HG03342 (cell line): ENCODE measurements around the gene KCTD5.
"Not testable (repeated sequence)": the region's sequence is repeated elsewhere in the genome, so short reads cannot be mapped to it uniquely, and the experiment has no call there.

Experiments used
- ATAC-seq: cut with Tn5 transposase; IDR thresholded peaks from one replicate; pipeline ENCODE4 v1.9.1; 2021; ENCODE audit warnings: mild to moderate bottlenecking, moderate library complexity; ENCODE audit not compliant: unreplicated experiment

Gene KCTD5, protein sequence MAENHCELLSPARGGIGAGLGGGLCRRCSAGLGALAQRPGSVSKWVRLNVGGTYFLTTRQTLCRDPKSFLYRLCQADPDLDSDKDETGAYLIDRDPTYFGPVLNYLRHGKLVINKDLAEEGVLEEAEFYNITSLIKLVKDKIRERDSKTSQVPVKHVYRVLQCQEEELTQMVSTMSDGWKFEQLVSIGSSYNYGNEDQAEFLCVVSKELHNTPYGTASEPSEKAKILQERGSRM

DNA sequence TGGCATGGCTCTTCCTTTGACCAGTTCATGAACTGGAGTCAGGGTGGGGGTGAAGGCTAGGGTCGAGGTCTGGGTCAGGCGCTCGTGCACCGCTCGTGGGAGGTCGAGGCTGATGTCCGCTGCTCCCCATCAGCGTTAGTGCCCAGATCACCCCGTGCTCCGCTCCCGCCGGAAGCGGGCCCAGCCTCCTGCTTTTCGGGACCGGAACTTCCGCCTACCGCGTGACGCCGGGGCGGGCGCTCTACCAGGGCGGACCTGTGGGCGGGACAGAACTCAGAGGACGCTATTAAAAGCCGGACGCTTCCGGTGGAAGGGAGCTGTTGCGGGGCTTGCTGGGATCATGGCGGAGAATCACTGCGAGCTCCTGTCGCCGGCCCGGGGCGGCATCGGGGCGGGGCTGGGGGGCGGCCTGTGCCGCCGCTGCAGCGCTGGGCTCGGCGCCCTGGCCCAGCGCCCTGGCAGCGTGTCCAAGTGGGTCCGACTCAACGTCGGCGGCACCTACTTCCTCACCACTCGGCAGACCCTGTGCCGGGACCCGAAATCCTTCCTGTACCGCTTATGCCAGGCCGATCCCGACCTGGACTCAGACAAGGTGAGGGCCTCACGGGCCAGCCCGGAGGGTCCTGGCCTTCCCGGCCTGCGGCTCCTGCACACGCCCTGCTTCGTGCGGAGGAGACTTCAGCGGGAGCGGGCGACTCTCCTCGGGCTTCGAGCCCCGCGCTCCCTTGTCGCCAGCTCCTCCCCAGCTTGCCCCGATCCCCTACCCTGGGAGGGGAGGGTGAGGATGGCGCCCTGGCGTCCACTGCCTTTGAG, at the start of gene KCTD5:
TSS of gene KCTD5 (plus strand) at position 315 of the 813 bp plus-strand sequence. CDS start at position 341, 26 bp downstream.
- peak; percentile 66 for ATAC-seq

DNA sequence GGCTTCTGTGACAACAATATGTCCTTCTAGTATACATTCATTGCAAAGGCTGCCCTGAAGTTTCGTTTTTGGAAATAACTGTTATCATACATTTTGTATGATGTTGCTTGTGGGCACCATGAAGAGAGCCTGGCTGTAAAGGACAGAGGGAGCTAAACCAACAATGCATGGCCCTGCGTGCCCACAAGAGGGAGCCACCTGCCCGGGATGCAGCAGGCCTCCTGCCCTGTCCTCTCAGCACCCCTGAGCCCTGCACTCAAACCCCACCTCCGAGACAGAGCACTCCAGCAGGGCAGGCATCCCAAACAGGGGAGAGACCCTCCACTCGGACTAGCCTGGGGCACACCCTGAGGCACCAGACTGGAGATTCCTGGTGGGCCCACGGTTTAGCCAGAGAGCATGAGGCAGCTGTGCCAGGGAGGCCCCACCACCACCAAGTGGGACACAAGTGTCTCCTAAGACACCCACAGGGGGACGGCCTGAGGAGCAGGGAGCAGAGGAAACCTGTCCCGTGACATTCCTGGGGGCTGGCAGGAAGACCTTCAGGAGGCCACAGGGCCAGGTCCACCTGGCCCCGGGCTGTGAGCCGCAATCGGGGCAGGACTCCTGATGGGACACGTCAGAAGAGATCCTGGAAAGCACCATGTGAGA, 43.1 kb upstream of the KCTD5 start:
- ATAC-seq, result not testable (repeated sequence)

DNA sequence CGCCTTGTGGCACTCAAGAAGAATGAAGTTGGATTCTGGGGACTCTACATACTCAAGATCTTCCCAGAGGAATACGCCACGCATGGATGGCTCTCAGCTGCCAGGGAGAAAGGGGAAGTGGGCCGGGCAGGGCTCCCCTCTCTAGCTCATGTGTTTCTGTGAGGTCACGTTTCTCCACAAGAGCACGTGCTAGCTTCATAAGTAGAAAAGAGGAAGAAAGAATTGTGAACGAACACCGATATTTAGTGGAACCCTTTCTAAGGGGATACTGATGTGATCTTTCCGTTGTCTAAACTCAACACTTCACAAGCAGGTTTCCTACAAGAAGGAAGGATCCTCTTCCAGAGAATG, 42.6 kb upstream of the KCTD5 start:
- ATAC-seq, result not testable (repeated sequence)

DNA sequence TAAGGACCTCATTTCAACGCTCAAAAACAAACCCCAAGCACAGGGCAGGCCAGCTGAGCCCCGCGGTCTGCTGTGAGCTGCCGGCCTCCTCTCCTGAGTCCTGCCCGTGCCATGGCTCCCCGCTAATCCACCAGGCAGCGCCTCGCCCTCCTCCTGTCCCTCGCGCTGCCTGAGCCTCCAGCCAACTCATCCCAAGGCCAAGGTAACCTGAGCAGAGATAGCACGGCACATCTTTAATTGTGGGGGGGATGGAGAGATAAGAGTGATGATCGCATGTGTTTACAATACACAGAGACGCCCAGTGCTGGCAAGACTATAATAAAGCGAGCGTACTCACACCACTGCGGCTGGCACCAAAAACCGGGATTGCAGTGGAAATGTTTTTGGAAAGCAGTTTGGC, 39.8 kb upstream of the KCTD5 start:
- not testable (repeated sequence) for ATAC-seq

DNA sequence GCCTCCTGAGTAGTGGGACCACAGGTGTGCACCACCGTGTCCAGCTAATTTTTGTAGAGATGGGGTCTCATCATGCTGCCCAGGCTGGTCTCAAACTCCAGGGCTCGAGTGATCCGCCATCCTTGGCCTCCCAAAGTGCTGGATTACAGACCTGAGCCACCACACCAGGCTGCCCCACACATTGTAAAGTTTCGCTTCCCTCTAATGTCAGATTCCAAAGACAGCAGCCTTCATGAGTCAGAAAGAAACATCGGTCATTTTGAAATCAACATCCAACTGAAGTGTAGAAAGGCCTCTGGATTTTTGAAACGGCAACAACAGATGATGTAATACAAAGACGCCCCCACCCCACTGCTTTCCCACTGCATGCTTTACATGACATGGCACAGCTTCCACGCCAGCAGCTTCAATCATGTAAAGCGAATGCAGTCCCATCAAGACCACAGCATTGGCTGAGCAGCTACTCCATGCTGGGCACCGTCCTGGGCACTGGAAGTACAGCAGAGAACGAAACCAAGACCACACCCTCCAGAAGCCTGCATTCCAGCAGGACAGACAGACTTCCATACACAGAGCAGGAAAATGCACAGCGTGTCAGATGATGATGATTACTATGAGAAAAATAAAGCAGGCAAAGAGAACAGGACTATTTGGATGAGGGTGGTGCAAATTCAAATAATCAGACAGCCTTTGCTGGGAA, 37.4 kb upstream of the KCTD5 start:
- not testable (repeated sequence) for ATAC-seq

DNA sequence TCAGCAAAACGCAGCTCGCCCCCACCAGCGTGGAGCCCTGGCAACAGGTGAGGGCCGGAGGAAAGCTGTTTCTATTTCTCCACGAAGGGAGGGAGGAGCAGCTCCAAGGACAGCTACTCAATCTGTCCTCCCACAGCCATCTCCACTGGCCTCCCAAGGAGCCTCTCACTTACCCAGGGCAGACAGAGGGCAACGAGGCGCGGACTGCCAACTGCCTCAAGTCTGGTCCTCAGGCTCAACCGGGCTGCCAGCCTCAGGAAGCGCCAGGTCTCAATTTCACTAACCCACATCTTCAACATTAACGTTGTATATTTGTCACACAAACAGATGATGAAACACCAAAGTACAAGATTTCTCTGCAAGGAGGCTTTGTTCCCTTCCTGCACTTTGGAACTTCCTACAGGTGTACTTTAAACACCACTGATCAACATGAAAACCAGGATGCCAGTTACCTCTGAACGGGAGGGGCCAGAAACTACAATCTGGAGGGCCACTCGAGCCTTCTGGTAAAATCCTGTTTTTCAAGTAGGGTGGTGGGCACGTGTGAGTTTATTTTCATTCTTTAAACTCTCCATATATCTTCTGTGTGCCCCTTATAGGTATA, 31.0 kb upstream of the KCTD5 start:
- not testable (repeated sequence) for ATAC-seq

DNA sequence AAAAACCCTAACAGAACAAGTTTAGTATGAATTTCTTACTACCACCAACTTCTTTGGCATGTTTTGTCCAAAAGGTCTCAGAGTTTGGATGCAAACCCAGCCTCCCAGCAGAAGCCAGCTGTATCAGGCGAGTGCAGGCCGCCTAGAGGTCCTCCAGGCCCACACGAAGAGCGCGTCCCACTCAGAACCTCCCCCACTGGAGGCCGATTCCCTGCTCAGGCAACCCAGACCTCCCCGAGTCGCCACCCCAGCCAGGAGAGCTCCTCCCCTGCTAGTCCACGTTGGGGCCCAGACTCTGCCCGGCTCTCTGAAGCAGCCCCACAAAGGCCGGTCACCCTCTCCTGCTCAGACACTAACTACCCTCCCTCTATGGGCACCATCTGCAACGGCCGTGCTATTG, 28.4 kb upstream of the KCTD5 start:
- ATAC-seq, result not testable (repeated sequence)

DNA sequence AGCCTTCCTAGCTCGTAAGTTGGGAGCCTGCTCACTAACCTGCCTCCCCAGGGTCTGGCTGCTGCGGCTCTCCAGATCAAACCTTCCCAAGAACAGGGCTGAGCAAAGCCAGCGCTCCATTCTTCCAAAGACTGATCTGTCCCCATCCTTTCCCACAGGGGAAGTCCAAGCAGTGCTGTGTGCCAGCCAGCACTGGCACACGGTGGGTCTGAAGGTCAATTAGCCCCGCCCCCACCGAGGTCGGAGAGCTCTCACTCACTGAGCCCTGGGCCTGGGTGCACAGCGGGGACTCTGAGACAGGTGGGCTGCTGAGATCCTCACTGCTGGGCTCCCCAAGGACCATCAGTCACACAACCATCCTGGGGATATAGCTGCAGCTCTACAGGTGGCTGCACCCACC, 27.4 kb upstream of the KCTD5 start:
- not testable (repeated sequence) for ATAC-seq

DNA sequence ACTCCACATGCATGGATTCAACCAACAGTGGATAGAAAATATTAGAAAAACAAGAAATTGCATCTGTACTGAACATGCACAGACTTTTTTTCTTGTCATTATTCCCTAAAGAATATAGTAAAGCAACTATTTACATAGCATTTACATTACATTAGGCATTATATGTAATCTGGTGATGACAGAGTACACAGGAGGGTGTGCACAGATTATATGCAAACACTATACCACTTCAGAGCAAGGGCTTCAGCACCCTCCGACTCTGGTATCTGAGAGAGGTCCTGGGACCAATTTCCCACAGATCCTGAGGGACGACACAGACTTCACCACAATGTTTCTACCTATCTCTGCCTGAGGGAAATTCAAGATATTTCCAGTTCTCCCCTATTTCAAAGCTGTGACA, 25.3 kb upstream of the KCTD5 start:
- no peak for ATAC-seq

DNA sequence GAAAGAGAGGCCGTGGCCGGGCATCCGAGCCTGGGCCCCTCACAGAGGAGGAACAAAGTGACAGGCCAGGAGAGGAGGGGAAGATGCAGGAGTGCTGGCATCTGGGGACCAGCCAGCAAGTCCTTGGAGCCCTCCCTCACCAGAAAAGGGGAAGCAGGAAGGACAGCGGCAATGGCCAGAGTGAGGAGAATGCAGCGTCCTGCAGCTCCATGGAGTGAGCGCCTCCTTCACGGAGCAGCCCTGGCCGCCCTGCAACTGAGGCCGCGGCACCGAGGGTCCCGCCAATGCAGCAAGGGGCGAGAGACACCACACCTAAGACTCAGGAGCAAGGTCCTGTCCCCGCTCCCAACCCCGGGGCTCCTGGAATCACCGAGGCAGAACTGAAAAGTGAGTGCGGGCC, 24.5 kb upstream of the KCTD5 start:
- ATAC-seq, result not testable (repeated sequence)

DNA sequence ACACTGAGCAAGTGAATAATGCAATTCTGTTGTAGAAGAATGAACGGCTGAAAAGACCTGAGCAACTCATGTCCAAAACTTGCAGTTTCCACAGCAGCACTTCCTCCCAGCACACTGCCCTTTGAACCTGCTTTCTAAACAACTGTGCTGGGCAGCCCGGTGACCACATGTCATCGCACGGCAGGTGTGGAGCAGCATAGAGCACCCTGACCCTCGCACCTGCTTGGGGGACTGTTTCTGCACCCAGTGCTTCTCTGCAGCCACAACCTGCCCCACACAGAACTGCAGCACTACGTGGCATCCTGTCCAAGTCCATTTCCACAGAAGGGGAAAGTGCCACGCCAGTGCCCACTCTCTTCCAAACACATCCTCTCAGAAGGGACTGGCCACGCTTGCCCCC, 22.8 kb upstream of the KCTD5 start:
- ATAC-seq, result not testable (repeated sequence)

DNA sequence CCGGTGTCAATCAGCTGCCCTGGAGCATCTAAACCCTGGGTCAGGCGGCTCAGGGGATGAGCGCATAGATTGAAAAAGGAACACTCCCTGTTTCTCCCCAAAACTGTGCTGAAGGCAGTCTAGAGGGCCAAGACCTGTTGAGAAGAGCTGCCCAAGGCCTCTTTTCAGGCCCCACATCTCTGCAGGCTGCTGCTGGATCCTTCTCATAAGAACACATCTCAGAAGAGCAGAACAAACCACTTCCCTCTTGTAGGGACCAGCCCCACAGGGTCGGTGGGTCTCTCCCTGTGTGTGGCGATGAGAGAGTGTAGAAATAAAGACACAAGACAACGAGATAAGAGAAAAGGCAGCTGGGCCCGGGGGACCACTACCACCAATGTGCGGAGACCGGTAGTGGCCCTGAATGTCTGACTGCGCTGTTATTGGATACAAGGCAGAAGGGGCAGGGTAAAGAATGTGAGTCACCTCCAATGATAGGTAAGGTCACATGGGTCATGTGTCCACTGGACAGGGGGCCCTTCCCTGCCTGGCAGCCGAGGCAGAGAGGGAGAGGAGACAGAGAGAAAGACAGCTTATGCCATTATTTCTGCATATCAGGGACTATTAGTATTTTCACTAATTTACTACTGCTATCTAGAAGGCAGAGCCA, 22.2 kb upstream of the KCTD5 start:
- ATAC-seq, result not testable (repeated sequence)

DNA sequence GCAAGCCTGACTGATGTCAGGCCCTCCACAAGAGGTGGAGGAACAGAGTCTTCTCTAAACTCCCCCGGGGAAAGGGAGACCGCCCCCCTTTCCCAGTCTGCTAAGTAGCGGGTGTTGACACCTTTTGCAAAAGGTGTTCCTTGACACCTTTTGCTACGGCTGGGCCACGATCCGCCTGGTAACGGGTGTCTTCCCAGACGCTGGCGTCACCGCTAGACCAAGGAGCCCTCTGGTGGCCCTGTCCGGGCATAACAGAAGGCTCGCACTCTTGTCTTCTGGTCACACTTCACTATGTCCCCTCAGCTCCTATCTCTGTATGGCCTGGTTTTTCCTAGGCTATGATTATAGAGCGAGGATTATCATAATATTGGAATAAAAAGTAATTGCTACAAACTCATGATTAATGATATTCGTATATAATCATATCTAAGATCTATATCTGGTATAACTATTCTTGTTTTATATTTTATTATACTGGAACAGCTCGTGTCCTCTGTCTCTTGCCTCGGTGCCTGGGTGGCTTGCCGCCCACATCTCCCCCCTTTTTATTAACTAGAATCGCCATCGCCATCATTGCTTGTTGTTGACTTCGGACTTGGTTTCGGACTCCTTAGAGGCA, 21.5 kb upstream of the KCTD5 start:
- not testable (repeated sequence) for ATAC-seq

DNA sequence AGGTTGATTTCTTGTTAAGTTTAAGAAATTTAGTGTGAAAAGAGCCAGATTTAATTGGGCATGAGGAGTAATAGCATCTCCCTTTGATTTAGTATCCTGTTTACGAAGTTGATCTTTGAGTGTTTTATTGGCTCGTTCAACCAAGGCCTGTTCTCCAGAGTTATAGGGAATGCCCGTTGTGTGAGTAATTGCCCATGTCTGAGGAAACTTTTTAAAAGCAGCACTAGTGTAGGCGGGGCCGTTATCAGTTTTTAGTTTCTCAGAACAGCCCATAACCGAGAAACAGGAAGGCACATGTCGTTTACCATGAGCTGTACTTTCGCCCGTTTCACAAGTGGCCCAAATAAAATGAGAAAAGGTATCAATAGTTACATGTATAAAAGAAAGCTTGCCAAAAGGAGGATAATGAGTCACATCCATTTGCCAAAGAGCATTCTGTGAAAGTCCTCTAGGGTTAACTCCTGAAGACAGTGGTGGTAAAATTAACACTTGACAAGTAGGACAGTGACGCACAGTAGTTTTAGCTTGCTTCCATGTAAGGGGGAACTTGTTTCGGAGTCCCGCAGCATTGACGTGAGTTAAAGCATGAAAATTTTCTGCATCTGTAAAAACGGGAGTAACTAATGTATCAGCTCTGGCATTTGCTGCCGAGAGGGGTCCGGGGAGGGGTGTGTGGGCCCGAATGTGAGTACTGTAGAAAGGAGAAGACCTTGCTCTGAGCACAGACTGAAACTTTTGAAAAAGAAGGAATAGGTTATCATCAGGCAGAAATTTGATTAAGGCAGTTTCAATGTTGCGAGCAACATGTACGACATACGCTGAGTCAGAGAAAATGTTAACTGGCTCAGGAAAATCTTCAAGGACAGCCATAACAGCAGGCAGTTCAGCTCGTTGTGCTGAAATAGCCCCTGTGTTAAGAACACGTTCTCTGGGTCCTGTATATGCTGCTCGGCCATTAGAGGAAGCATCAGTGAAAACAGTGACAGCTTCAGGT, 18.5 kb upstream of the KCTD5 start:
- no peak for ATAC-seq

DNA sequence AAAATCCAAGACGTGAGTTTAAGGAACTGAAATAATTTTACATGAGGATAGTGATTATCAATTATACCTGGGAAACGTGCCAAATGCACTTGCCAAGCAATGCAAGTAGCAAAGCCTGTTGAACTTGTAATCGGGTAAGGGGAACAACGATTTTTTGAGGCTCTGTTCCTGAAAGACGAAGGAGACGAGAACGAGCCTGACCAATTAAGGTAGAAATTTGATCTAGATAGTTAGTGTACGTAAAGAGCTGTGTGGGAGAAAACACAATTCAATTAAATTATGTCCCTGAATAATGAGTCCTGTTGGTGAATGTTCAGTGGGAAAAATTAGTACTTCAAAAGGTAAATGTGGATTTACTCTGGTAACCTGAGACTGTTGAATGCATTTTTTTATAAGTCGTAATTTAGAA, 17.7 kb upstream of the KCTD5 start:
- no peak for ATAC-seq

DNA sequence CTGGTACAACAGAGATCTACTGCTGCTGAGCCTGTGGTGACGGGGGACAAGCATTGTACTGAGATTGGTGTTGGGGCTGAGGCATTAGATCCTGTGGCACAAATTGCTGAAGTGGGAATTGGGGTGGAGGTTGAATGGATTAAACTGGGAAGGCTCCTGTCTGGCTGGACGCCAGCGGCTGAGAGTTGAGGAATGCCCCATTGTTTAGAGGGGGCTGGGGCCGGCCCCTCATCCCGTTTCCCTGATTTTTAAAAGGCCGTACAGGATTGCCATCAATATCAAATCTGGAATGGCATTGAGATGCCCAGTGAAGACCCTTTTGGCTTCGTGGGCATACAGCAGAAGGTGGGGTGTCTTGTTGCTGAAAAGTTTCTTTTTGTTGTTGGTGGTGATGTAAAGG, 15.7 kb upstream of the KCTD5 start:
- ATAC-seq, result not testable (repeated sequence)

DNA sequence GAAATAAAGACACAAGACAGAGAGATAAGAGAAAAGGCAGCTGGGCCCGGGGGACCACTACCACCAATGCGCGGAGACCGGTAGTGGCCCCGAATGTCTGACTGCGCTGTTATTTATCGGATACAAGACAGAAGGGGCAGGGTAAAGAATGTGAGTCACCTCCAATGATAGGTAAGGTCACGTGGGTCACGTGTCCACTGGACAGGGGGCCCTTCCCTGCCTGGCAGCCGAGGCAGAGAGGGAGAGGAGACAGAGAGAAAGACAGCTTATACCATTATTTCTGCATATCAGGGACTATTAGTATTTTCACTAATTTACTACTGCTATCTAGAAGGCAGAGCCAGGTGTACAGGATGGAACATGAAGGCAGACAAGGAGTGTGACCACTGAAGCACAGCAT, 12.7 kb upstream of the KCTD5 start:
- ATAC-seq, result not testable (repeated sequence)

DNA sequence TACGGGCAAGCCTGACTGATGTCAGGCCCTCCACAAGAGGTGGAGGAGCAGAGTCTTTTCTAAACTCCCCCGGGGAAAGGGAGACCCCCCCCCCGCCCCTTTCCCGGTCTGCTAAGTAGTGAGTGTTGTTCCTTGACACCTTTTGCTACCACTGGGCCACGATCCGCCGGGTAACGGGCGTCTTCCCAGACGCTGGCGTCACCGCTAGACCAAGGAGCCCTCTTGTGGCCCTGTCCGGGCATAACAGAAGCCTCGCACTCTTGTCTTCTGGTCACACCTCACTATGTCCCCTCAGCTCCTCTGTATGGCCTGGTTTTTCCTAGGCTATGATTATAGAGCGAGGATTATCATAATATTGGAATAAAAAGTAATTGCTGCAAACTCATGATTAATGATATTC, 12.3 kb upstream of the KCTD5 start:
- not testable (repeated sequence) for ATAC-seq

DNA sequence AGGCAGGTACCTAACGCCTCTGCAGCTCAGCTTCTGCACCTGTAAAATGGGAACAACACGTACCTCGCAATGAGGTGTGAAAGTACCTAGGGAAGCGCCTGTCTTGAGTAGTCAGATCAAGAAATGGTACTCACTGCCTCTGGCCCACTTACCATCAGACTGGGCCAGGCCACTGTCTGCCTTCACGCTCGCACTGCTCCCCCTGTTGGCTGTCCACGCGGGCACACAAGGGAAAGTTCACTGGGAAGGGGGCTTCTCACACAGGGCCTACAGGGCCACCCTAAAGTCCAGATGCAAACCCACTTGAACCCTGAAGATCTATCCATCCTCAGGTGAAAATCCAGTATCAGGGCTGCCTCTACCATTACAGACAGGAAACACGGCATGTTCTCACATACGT, 11.1 kb upstream of the KCTD5 start:
- ATAC-seq, result not testable (repeated sequence)
